H1 (cell line): Measurements from ENCODE around the gene HSD17B10. TPM values are rescaled to one million over a fixed set of nuclear protein-coding genes. Genes with fewer than 3 reads are reported as not detected.
"Not testable (repeated sequence)": the region's sequence is repeated elsewhere in the genome, so short reads cannot be mapped to it uniquely, and the experiment has no call there.

Source experiments
- CTCF ChIA-PET: fragments of 300-600 bp; sonication (Branson Sonifier 250); formaldehyde crosslinking; loops from one replicate; lab custom pipeline; 2021; ENCODE audit not compliant: partially characterized antibody; lab: Charles Lee
- POLR2A ChIA-PET: fragments of 300-600 bp; sonication (Branson Sonifier 250); formaldehyde crosslinking; loops from one replicate; lab custom pipeline; 2021; ENCODE audit warnings: inconsistent platforms; ENCODE audit not compliant: partially characterized antibody; lab: Charles Lee
- DNase-seq, 2 experiments: peaks; one replicate each; pipeline versions ENCODE4 v3.0.0 to v3.0.0-alpha.2; 2010 to 2022; ENCODE audit warnings: low spot score in 2 of 2, low read depth in 1 of 2, mixed read lengths in 1 of 2
- FAIRE-seq: peaks from 2 replicates; lab custom pipeline; 2011; peaks lifted over from hg19 to GRCh38; lab: Jason Lieb, UNC
- H2AFZ ChIP-seq: 2 replicates; pipeline ENCODE4 v1.8.1; 2012; ENCODE audit warnings: low read length, inconsistent platforms
- H2AK5ac ChIP-seq: 2 replicates; pipeline ENCODE4 v1.6.1; 2013; ENCODE audit warnings: low read depth, low read length
- H2BK120ac ChIP-seq: replicated peaks from 2 replicates; pipeline ENCODE3; 2013; ENCODE audit warnings: low read depth, low read length, inconsistent platforms
- H2BK12ac ChIP-seq: 2 replicates; pipeline ENCODE4 v1.6.1; 2013; ENCODE audit warnings: low read depth, low read length
- H2BK15ac ChIP-seq: 2 replicates; pipeline ENCODE4 v1.6.1; 2013; ENCODE audit warnings: low read length
- H2BK20ac ChIP-seq: 2 replicates; pipeline ENCODE4 v1.6.1; 2013; ENCODE audit warnings: low read length
- H2BK5ac ChIP-seq: 2 replicates; pipeline ENCODE4 v1.6.1; 2013; ENCODE audit warnings: low read depth, low read length
- H3K14ac ChIP-seq: 2 replicates; pipeline ENCODE4 v1.6.1; 2013; ENCODE audit warnings: inconsistent platforms; ENCODE audit not compliant: insufficient read length
- H3K18ac ChIP-seq: 2 replicates; pipeline ENCODE4 v1.6.1; 2013; ENCODE audit warnings: low read length; ENCODE audit errors: extremely low read depth
- H3K23ac ChIP-seq: 2 replicates; pipeline ENCODE4 v1.6.1; 2013; ENCODE audit warnings: inconsistent platforms; ENCODE audit not compliant: insufficient read length
- H3K23me2 ChIP-seq: 2 replicates; pipeline ENCODE4 v1.6.1; 2013; ENCODE audit warnings: low read depth, low read length
- H3K27ac ChIP-seq: 2 replicates; pipeline ENCODE4 v1.6.1; 2011; ENCODE audit warnings: low read depth, low read length, inconsistent platforms
- H3K27me3 ChIP-seq, 4 experiments: replicated peaks in 1 of 4; 1 replicate in 1 of 4; 2 replicates in 3 of 4; pipeline versions ENCODE4 v1.6.1 to v1.8.1; 2011 to 2013; ENCODE audit warnings: low read length in 3 of 4, mild to moderate bottlenecking in 3 of 4, inconsistent platforms in 2 of 4, mixed read lengths in 2 of 4, moderate library complexity in 1 of 4; ENCODE audit not compliant: control insufficient read depth in 3 of 4, insufficient read depth in 3 of 4; ENCODE audit errors: extremely low read depth in 1 of 4
- H3K36me3 ChIP-seq, 4 experiments: 2 replicates each; pipeline versions ENCODE4 v1.6.1 to v1.8.1; 2011 to 2013; ENCODE audit warnings: mild to moderate bottlenecking in 4 of 4, low read length in 3 of 4, moderate library complexity in 2 of 4, control low read depth in 1 of 4, inconsistent platforms in 1 of 4; ENCODE audit not compliant: insufficient read depth in 4 of 4, control insufficient read depth in 2 of 4
- H3K4ac ChIP-seq: replicated peaks from 2 replicates; pipeline ENCODE3; 2013; ENCODE audit warnings: low read length, low read depth, mixed read lengths, inconsistent platforms; ENCODE audit not compliant: insufficient read length
- H3K4me1 ChIP-seq, 4 experiments: replicated peaks in 1 of 4; 1 replicate in 1 of 4; 2 replicates in 3 of 4; pipeline versions ENCODE4 v1.6.1 to v1.8.1; 2011 to 2013; ENCODE audit warnings: low read length in 3 of 4, inconsistent platforms in 2 of 4, mixed read lengths in 1 of 4; ENCODE audit not compliant: insufficient read depth in 4 of 4, control insufficient read depth in 3 of 4
- H3K4me2 ChIP-seq, 2 experiments: 2 replicates each; pipeline versions ENCODE4 v1.6.1 to v1.8.1; 2011 to 2013; ENCODE audit warnings: low read depth in 2 of 2, low read length in 2 of 2, control low read depth in 1 of 2, inconsistent platforms in 1 of 2, mild to moderate bottlenecking in 1 of 2; ENCODE audit not compliant: insufficient read depth in 1 of 2
- H3K4me3 ChIP-seq, 4 experiments: fragments of 200-600, 300-600 bp in 1 of 4; sonication (generic), shearing (Covaris generic), sonication (Bioruptor Twin) in 1 of 4; 2 replicates each; pipeline versions ENCODE4 v1.5.1 to v1.8.1; 2011 to 2016; ENCODE audit warnings: low read length in 4 of 4, low read depth in 3 of 4, control low read depth in 2 of 4, inconsistent platforms in 2 of 4, mild to moderate bottlenecking in 2 of 4, mixed read lengths in 1 of 4, moderate library complexity in 1 of 4; ENCODE audit not compliant: insufficient read depth in 2 of 4; ENCODE audit errors: extremely low read depth in 1 of 4
- H3K56ac ChIP-seq: replicated peaks from 2 replicates; pipeline ENCODE3; 2013; ENCODE audit warnings: low read depth, mild to moderate bottlenecking, mixed read lengths, low read length, inconsistent platforms; ENCODE audit not compliant: insufficient read length
- H3K79me1 ChIP-seq: 2 replicates; pipeline ENCODE4 v1.6.1; 2013; ENCODE audit warnings: low read depth, low read length, control low read depth
- H3K79me2 ChIP-seq, 2 experiments: 2 replicates each; pipeline versions ENCODE4 v1.6.1 to v1.8.1; 2012 to 2013; ENCODE audit warnings: low read length in 2 of 2, mild to moderate bottlenecking in 2 of 2, inconsistent platforms in 1 of 2; ENCODE audit not compliant: insufficient read depth in 2 of 2, control insufficient read depth in 1 of 2
- H3K9ac ChIP-seq, 4 experiments: replicated peaks in 1 of 4; 1 replicate in 1 of 4; 2 replicates in 3 of 4; pipeline versions ENCODE4 v1.6.1 to v1.8.1; 2011 to 2013; ENCODE audit warnings: low read depth in 3 of 4, low read length in 3 of 4, control low read depth in 2 of 4, mild to moderate bottlenecking in 2 of 4, moderate library complexity in 2 of 4, inconsistent platforms in 1 of 4; ENCODE audit errors: extremely low read depth in 1 of 4
- H3K9me3 ChIP-seq, 2 experiments: 2 replicates each; pipeline versions ENCODE4 v1.6.1 to v1.8.1; 2012 to 2013; ENCODE audit warnings: mild to moderate bottlenecking in 2 of 2, moderate library complexity in 2 of 2, control low read depth in 1 of 2, inconsistent platforms in 1 of 2, low read depth in 1 of 2, low read length in 1 of 2, mixed read lengths in 1 of 2; ENCODE audit not compliant: insufficient read depth in 2 of 2
- H4K20me1 ChIP-seq, 2 experiments: replicated peaks in 1 of 2; 2 replicates each; pipeline versions ENCODE3 to v1.8.1; 2011 to 2013; ENCODE audit warnings: inconsistent platforms in 2 of 2, low read length in 2 of 2, mild to moderate bottlenecking in 1 of 2; ENCODE audit not compliant: insufficient read depth in 2 of 2, control insufficient read depth in 1 of 2
- H4K5ac ChIP-seq: 2 replicates; pipeline ENCODE4 v1.6.1; 2013; ENCODE audit warnings: low read length, low read depth, mixed read lengths, inconsistent platforms; ENCODE audit not compliant: insufficient read length
- H4K8ac ChIP-seq: 2 replicates; pipeline ENCODE4 v1.8.0; 2013; ENCODE audit warnings: mild to moderate bottlenecking, moderate library complexity, low read length, inconsistent platforms; ENCODE audit not compliant: insufficient read depth; ENCODE audit errors: extremely low read depth
- H4K91ac ChIP-seq: replicated peaks from 2 replicates; pipeline ENCODE3; 2013; ENCODE audit warnings: low read length, mixed read lengths, inconsistent platforms; ENCODE audit not compliant: insufficient read length
- WGBS, 2 experiments: shearing (Covaris generic) in 1 of 2; methylation state at CpG; one replicate each; pipeline versions ENCODE4 v1.1.6 to v1.1.7; 2013 to 2015; ENCODE audit warnings: low lambda C conversion rate in 2 of 2, mixed read lengths in 2 of 2, inconsistent platforms in 1 of 2, low coverage in 1 of 2, missing lambda C conversion rate in 1 of 2; ENCODE audit not compliant: insufficient replicate concordance in 2 of 2, insufficient coverage in 1 of 2, insufficient read length in 1 of 2; ENCODE audit errors: extremely low coverage in 1 of 2, missing lambda C conversion rate in 1 of 2; 5-methylcytosine and 5-hydroxymethylcytosine counted together
- polyA plus RNA-seq, 7 experiments: library from polyadenylated mRNA; depleted of rRNA in 3 of 7; stranded (reverse) in 5 of 7; unstranded in 2 of 7; fragments of >200 nt in 5 of 7; fragments of 200-250 nt in 2 of 7; gene quantifications; 1 replicate in 5 of 7; 2 replicates in 1 of 7; 4 replicates in 1 of 7; pipeline versions ENCODE4 v1.2.1 to v1.2.3, GENCODE V29; 2011 to 2013; ENCODE audit warnings: missing spikeins in 2 of 7, mixed read lengths in 2 of 7
- total RNA-seq: library from RNA; stranded (reverse); fragmentation: NEBNext Ultra II Directional; extraction: Animal tissue kit (Norgen Biotek cat#: 25700); gene quantifications from 2 replicates; pipeline ENCODE4 v1.2.1, GENCODE V29; 2021

Gene HSD17B10
- total and polyA plus RNA-seq, 2 of the 8 experiments (the other 6 are each of a cell fraction or from before 2014, with no cell fraction given) = 114 to 236 TPM

DNA sequence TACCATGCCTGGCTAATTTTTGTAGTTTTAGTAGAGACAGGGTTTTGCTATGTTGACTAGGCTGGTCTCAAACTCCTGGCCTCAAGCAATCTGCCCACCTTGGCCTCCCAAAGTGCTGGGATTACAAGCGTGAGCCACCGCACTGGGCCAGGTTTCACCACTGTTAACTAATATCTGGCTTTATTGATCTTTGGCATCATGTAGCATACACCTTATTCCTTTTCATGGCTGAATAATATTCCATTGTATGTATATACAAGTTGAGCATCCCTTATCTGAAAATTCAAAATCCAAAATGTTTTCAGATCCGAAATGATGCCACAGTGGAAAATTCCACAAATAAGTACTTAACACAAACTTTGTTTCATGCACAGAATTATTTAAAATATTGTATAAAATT lies 34.5 kb upstream of the HSD17B10 start:
- 89% methylated on average over 3 of the region's 3 CpGs; no CpG with 5 or more reads in 1 of the 2 experiments for WGBS, 2 experiments

More for the DNA sequence above, 34.5 kb upstream of the HSD17B10 start:
- H3K4ac ChIP-seq, POLR2A ChIA-PET, H3K27ac ChIP-seq, FAIRE-seq, H3K56ac ChIP-seq, H4K20me1 ChIP-seq, H2AK5ac ChIP-seq, H3K9me3 ChIP-seq, H2BK20ac ChIP-seq, H3K4me3 ChIP-seq, H4K91ac ChIP-seq, H2BK12ac ChIP-seq, H3K23ac ChIP-seq, H2BK15ac ChIP-seq, H3K14ac ChIP-seq, H3K79me2 ChIP-seq, H3K4me2 ChIP-seq, DNase-seq, H3K79me1 ChIP-seq, H3K4me1 ChIP-seq, H3K9ac ChIP-seq, H4K8ac ChIP-seq, H2AFZ ChIP-seq, H3K36me3 ChIP-seq, H3K27me3 ChIP-seq, H2BK5ac ChIP-seq, H3K18ac ChIP-seq, H3K23me2 ChIP-seq, H4K5ac ChIP-seq, H2BK120ac ChIP-seq: not testable (repeated sequence)
- CTCF ChIA-PET = interaction anchor here (0.9 to 4.8 kb wide), 3 partner anchors 12 to 218 kb away, joined by 3 to 20 read pairs (median 3); no protein-coding TSS in a partner anchor
